GM23338 (cell line): Measurements from ENCODE around the gene UBE2D1. TPM values are rescaled to one million over a fixed set of nuclear protein-coding genes. Genes with fewer than 3 reads are reported as not detected.
A peak's percentile ranks its signal among the peaks of the same experiment; 100 is the strongest.

Experiments used
- ATAC-seq: fragments of 200-7000 bp; cut with Tn5 transposase; 3 replicates; pipeline ENCODE4 v1.9.1; 2020
- DNase-seq: peaks from one replicate; pipeline ENCODE4 v3.0.0-alpha.2; 2015; ENCODE audit warnings: low spot score
- H2AFZ ChIP-seq: fragments of 200-600 bp; sonication (generic); 2 replicates; pipeline ENCODE4 v1.8.0; 2016; ENCODE audit warnings: antibody characterized with exemption, mild to moderate bottlenecking, moderate library complexity
- H3F3A ChIP-seq: fragments of 200-600 bp; sonication (generic); replicated peaks from 2 replicates; pipeline ENCODE4 v1.8.0; 2017; ENCODE audit warnings: antibody characterized with exemption, mixed run types, low read depth
- H3K27ac ChIP-seq: fragments of 200-600 bp; sonication (generic); 2 replicates; pipeline ENCODE4 v1.6.1; 2016; ENCODE audit warnings: low read depth
- H3K27me3 ChIP-seq: fragments of 200-600 bp; sonication (generic); 2 replicates; pipeline ENCODE4 v1.8.0; 2016; ENCODE audit warnings: mild to moderate bottlenecking, mixed run types, moderate library complexity; ENCODE audit not compliant: insufficient read depth
- H3K36me3 ChIP-seq: fragments of 200-600 bp; sonication (generic); 2 replicates; pipeline ENCODE4 v1.8.0; 2016; ENCODE audit warnings: mild to moderate bottlenecking; ENCODE audit not compliant: insufficient read depth
- H3K4me1 ChIP-seq: fragments of 200-600 bp; sonication (generic); 2 replicates; pipeline ENCODE4 v1.8.0; 2016; ENCODE audit warnings: mild to moderate bottlenecking, moderate library complexity; ENCODE audit not compliant: insufficient read depth
- H3K4me2 ChIP-seq: fragments of 200-600 bp; sonication (generic); 2 replicates; pipeline ENCODE4 v1.7.1; 2017; ENCODE audit warnings: mixed run types
- H3K4me3 ChIP-seq: fragments of 200-600 bp; sonication (generic); 2 replicates; pipeline ENCODE4 v1.6.1; 2016; ENCODE audit warnings: mixed run types
- H3K79me2 ChIP-seq: fragments of 200-600 bp; sonication (generic); replicated peaks from 2 replicates; pipeline ENCODE4 v1.8.0; 2017; ENCODE audit warnings: mild to moderate bottlenecking; ENCODE audit not compliant: insufficient read depth
- H3K9me2 ChIP-seq: fragments of 200-600 bp; sonication (generic); 2 replicates; pipeline ENCODE4 v1.8.0; 2017; ENCODE audit not compliant: insufficient read depth
- H4K20me1 ChIP-seq: fragments of 200-600 bp; sonication (generic); replicated peaks from 2 replicates; pipeline ENCODE4 v1.8.0; 2017; ENCODE audit warnings: mild to moderate bottlenecking; ENCODE audit not compliant: insufficient read depth
- H3K27ac Mint-ChIP-seq: 2 replicates; pipeline ENCODE4 v1.8.0; 2020; ENCODE audit warnings: inconsistent platforms, mild to moderate bottlenecking, moderate library complexity, mixed read lengths
- H3K27me3 Mint-ChIP-seq: 3 replicates; pipeline ENCODE4 v1.8.0; 2022; ENCODE audit warnings: low read depth, mild to moderate bottlenecking, moderate library complexity, mixed read lengths, inconsistent platforms; ENCODE audit not compliant: insufficient read depth, poor library complexity
- H3K36me3 Mint-ChIP-seq: 3 replicates; pipeline ENCODE4 v1.8.0; 2021; ENCODE audit warnings: low read depth, mild to moderate bottlenecking, inconsistent platforms, moderate library complexity, mixed read lengths
- H3K4me1 Mint-ChIP-seq: 3 replicates; pipeline ENCODE4 v1.8.0; 2020; ENCODE audit warnings: mild to moderate bottlenecking, inconsistent platforms, mixed read lengths
- H3K4me3 Mint-ChIP-seq: 3 replicates; pipeline ENCODE4 v1.8.0; 2021; ENCODE audit warnings: moderate library complexity, mild to moderate bottlenecking, inconsistent platforms, mixed read lengths
- H3K9me3 Mint-ChIP-seq: 3 replicates; pipeline ENCODE4 v1.8.0; 2020; ENCODE audit warnings: moderate library complexity, mild to moderate bottlenecking, inconsistent platforms, mixed read lengths
- CREB1 ChIP-seq: fragments of 250-450 bp; sonication (Bioruptor Pico); IDR thresholded peaks from 2 replicates; pipeline ENCODE4 v1.5.0; 2020; ENCODE audit warnings: low read depth, mild to moderate bottlenecking, moderate library complexity
- EZH2 ChIP-seq: fragments of 200-600 bp; sonication (generic); IDR thresholded peaks from one replicate; pipeline ENCODE4 v1.8.0; 2017; ENCODE audit warnings: antibody characterized with exemption, mild to moderate bottlenecking, low read depth; ENCODE audit not compliant: unreplicated experiment
- EZH2phosphoT487 ChIP-seq: fragments of 200-600 bp; sonication (generic); IDR thresholded peaks from one replicate; pipeline ENCODE4 v1.8.1; 2018; ENCODE audit warnings: antibody characterized with exemption; ENCODE audit not compliant: unreplicated experiment
- NANOG ChIP-seq: IDR thresholded peaks from 2 replicates; pipeline ENCODE4 v1.6.1; 2016; ENCODE audit warnings: antibody characterized with exemption, borderline replicate concordance
- ZNF114 ChIP-seq: fragments of 250-450 bp; sonication (Bioruptor Pico); IDR thresholded peaks from 2 replicates; pipeline ENCODE4 v1.5.0; 2020; ENCODE audit warnings: mild to moderate bottlenecking, moderate library complexity
- ZNF331 ChIP-seq: fragments of 250-450 bp; sonication (Bioruptor Pico); IDR thresholded peaks from 2 replicates; pipeline ENCODE4 v1.5.0; 2020; ENCODE audit warnings: low read depth, mild to moderate bottlenecking, moderate library complexity
- polyA plus RNA-seq: library from polyadenylated mRNA; unstranded; fragments of >200 nt; fragmentation: Nextera tagmentation; extraction: Ambion mirVana; gene quantifications from 2 replicates; pipeline ENCODE4 v1.2.1, GENCODE V29; 2016
- total RNA-seq: library from RNA; depleted of rRNA; stranded (reverse); fragments of >200 nt; shearing (Covaris generic); gene quantifications from 2 replicates; pipeline ENCODE4 v1.2.3, GENCODE V29; 2014
- TF ChIP-seq, protein P1 (sequence below): IDR thresholded peaks from 2 replicates; pipeline ENCODE4 v1.6.1; 2016; ENCODE audit warnings: antibody characterized with exemption
- TF ChIP-seq, protein P2 (sequence below): IDR thresholded peaks from one replicate; pipeline ENCODE4 v1.6.1; 2018; ENCODE audit warnings: antibody characterized with exemption; ENCODE audit not compliant: unreplicated experiment
- TF ChIP-seq, protein P3 (sequence below), 2 experiments: fragments of 200-600 bp in 1 of 2; sonication (generic) in 1 of 2; conservative IDR thresholded peaks; 2 replicates each; pipeline versions ENCODE4 v1.5.1 to v1.6.1; 2016 to 2017; ENCODE audit warnings: antibody characterized with exemption in 2 of 2, low read depth in 2 of 2, mild to moderate bottlenecking in 2 of 2, moderate library complexity in 1 of 2

The UBE2D1 gene
- total and polyA plus RNA-seq, 2 experiments from 2014 or later, result 39.5 to 64.9 TPM

DNA sequence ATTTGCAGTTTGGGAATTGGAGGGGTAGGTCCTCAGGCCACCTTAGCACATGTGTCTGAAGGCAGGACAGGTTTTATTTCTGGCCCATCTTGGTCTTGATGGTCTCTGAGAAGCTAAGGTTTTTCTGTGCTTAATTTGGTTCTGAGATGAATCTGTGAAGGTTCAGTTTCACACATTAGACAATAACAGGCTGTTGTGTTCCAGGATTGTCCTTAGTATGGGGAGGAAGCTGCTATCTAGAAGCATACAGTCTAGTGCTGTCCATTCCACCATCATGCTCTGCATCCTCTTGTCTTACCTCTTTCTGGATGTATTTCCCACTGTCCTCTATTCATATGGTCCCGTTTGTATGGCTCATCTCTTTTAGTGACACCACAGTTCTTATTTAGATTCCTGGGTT is 7.1 kb downstream of the UBE2D1 start:
- H3K36me3 ChIP-seq, result no peaks in the 10 kb centered on the region
- no peak overlapping the region for H3K4me3 ChIP-seq
- no peak for ATAC-seq
- H3K4me1 ChIP-seq, result 0 out of 2 replicates have a peak, but pooled peaks cover 7% of the 10 kb centered on the region
- H3K27me3 Mint-ChIP-seq, result peaks cover 2% of the 10 kb centered on the region
- H3F3A ChIP-seq, result no peaks in the 10 kb centered on the region
- no peaks in the 10 kb centered on the region for H3K27me3 ChIP-seq
- peaks cover 10% of the 10 kb centered on the region for H4K20me1 ChIP-seq
- no peak overlapping the region for H2AFZ ChIP-seq
- H3K4me3 Mint-ChIP-seq, result no peak overlapping the region
- no peak for DNase-seq
- H3K9me3 Mint-ChIP-seq, result no peaks in the 10 kb centered on the region
- H3K4me1 Mint-ChIP-seq, result peaks cover 15% of the 10 kb centered on the region
- H3K4me2 ChIP-seq, result no peak overlapping the region
- H3K27ac Mint-ChIP-seq, result 0 out of 2 replicates have a peak overlapping the region, but pooled peaks have one; percentile 17
- no peak for TF ChIP-seq CREB1 (CRISPR knock-in tag)
- TF ChIP-seq, protein P1, sequence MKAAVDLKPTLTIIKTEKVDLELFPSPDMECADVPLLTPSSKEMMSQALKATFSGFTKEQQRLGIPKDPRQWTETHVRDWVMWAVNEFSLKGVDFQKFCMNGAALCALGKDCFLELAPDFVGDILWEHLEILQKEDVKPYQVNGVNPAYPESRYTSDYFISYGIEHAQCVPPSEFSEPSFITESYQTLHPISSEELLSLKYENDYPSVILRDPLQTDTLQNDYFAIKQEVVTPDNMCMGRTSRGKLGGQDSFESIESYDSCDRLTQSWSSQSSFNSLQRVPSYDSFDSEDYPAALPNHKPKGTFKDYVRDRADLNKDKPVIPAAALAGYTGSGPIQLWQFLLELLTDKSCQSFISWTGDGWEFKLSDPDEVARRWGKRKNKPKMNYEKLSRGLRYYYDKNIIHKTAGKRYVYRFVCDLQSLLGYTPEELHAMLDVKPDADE, result no peak
- H3K9me2 ChIP-seq, result no peaks in the 10 kb centered on the region
- peaks cover 5% of the 10 kb centered on the region; the same call in 1 of the 3 replicates for H3K36me3 Mint-ChIP-seq
- H3K27ac ChIP-seq, result no peak overlapping the region
- peaks cover 87% of the 10 kb centered on the region for H3K79me2 ChIP-seq

DNA sequence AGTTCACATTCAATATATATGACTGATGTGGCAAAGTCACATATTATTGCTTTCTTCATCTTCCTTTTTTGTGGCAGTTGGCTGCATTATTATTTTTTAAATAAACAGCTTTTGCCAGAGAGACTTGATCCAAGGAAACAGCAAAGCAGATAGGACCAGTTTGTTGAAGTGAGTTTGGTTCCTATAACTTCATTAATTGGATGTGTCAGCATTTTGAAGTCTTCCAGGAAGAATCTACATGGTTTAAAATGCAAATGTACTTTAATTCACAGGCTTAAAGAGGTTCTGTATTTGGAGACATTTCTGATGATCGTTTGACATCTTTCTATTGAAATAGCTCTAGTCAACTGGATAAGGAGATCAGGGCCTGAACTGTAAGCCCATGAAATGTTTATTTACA is 13.2 kb downstream of the UBE2D1 start:
- H3K4me1 Mint-ChIP-seq, result peaks cover 30% of the 10 kb centered on the region
- H3K79me2 ChIP-seq, result peaks cover 87% of the 10 kb centered on the region
- ATAC-seq (no peak), DNase-seq (no peak)
- H4K20me1 ChIP-seq, result peaks cover 2% of the 10 kb centered on the region; the same call in 1 of the 2 replicates
- H3F3A ChIP-seq, result no peaks in the 10 kb centered on the region
- no peaks in the 10 kb centered on the region for H3K9me3 Mint-ChIP-seq
- peak overlapping the region; percentile 56 for H3K4me2 ChIP-seq
- H3K36me3 Mint-ChIP-seq, result peaks cover 5% of the 10 kb centered on the region; the same call in 1 of the 3 replicates
- H3K27ac Mint-ChIP-seq, result peak overlapping the region; percentile 84
- H3K4me3 Mint-ChIP-seq, result no peak overlapping the region
- no peaks in the 10 kb centered on the region for H3K27me3 ChIP-seq
- H3K4me3 ChIP-seq, result 0 out of 2 replicates have a peak overlapping the region, but pooled peaks have one; percentile 14
- no peaks in the 10 kb centered on the region for H3K27me3 Mint-ChIP-seq
- peaks cover 31% of the 10 kb centered on the region for H3K4me1 ChIP-seq
- no peaks in the 10 kb centered on the region for H3K9me2 ChIP-seq
- peak overlapping the region; percentile 35; the same call in 1 of the 2 replicates for H3K27ac ChIP-seq
- no peak overlapping the region for H2AFZ ChIP-seq
- no peaks in the 10 kb centered on the region for H3K36me3 ChIP-seq
- TF ChIP-seq ZNF331 (CRISPR knock-in tag) (no peak), ZNF114 (CRISPR knock-in tag) (no peak), EZH2 (no peak), EZH2phosphoT487 (no peak), NANOG (no peak)
- TF ChIP-seq, protein P2, sequence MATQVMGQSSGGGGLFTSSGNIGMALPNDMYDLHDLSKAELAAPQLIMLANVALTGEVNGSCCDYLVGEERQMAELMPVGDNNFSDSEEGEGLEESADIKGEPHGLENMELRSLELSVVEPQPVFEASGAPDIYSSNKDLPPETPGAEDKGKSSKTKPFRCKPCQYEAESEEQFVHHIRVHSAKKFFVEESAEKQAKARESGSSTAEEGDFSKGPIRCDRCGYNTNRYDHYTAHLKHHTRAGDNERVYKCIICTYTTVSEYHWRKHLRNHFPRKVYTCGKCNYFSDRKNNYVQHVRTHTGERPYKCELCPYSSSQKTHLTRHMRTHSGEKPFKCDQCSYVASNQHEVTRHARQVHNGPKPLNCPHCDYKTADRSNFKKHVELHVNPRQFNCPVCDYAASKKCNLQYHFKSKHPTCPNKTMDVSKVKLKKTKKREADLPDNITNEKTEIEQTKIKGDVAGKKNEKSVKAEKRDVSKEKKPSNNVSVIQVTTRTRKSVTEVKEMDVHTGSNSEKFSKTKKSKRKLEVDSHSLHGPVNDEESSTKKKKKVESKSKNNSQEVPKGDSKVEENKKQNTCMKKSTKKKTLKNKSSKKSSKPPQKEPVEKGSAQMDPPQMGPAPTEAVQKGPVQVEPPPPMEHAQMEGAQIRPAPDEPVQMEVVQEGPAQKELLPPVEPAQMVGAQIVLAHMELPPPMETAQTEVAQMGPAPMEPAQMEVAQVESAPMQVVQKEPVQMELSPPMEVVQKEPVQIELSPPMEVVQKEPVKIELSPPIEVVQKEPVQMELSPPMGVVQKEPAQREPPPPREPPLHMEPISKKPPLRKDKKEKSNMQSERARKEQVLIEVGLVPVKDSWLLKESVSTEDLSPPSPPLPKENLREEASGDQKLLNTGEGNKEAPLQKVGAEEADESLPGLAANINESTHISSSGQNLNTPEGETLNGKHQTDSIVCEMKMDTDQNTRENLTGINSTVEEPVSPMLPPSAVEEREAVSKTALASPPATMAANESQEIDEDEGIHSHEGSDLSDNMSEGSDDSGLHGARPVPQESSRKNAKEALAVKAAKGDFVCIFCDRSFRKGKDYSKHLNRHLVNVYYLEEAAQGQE, result no peak
- TF ChIP-seq, protein P3, sequence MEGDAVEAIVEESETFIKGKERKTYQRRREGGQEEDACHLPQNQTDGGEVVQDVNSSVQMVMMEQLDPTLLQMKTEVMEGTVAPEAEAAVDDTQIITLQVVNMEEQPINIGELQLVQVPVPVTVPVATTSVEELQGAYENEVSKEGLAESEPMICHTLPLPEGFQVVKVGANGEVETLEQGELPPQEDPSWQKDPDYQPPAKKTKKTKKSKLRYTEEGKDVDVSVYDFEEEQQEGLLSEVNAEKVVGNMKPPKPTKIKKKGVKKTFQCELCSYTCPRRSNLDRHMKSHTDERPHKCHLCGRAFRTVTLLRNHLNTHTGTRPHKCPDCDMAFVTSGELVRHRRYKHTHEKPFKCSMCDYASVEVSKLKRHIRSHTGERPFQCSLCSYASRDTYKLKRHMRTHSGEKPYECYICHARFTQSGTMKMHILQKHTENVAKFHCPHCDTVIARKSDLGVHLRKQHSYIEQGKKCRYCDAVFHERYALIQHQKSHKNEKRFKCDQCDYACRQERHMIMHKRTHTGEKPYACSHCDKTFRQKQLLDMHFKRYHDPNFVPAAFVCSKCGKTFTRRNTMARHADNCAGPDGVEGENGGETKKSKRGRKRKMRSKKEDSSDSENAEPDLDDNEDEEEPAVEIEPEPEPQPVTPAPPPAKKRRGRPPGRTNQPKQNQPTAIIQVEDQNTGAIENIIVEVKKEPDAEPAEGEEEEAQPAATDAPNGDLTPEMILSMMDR (conservative IDR thresholded peaks at IDR 0.05; ENCODE audit: low read depth in 2 of 2), result no peak
- TF ChIP-seq, protein P1, result no peak
